Left ventricle myocardium inferior (tissue), 1 donor: ENCODE measurements around the gene CMIP. TPM values are rescaled to one million over a fixed set of nuclear protein-coding genes. Genes with fewer than 3 reads are reported as not detected.

Experiments
- DNase-seq: peaks from one replicate; pipeline ENCODE4 v3.0.0-alpha.2; 2020
- H3K27ac ChIP-seq: fragments of 200-600 bp; replicated peaks from 2 replicates; pipeline ENCODE4 v1.8.0; 2021
- H3K27me3 ChIP-seq: fragments of 200-600 bp; 2 replicates; pipeline ENCODE4 v1.8.0; 2021; ENCODE audit warnings: low read depth
- H3K36me3 ChIP-seq: fragments of 200-600 bp; 2 replicates; pipeline ENCODE4 v1.8.0; 2021
- H3K4me1 ChIP-seq: fragments of 200-600 bp; 2 replicates; pipeline ENCODE4 v1.8.0; 2021
- H3K4me3 ChIP-seq: fragments of 200-600 bp; 2 replicates; pipeline ENCODE4 v1.8.0; 2021; ENCODE audit warnings: mild to moderate bottlenecking, moderate library complexity
- H3K9me3 ChIP-seq: fragments of 200-600 bp; replicated peaks from 2 replicates; pipeline ENCODE4 v1.8.0; 2021
- CTCF ChIP-seq: fragments of 200-600 bp; IDR thresholded peaks from 2 replicates; pipeline ENCODE4 v1.8.0; 2021; ENCODE audit warnings: antibody characterized with exemption, mild to moderate bottlenecking, borderline replicate concordance
- intact Hi-C: fragments of 100-400 bp; cut with micrococcal nuclease; formaldehyde crosslinking; loops from one replicate; pipeline ENCODE4 v1.11.0; 2022
- total RNA-seq: library from RNA; stranded (reverse); fragmentation: NEBNext Ultra II Directional; extraction: Animal tissue kit (Norgen Biotek cat#: 25700); gene quantifications from one replicate; pipeline ENCODE4 v1.2.1, GENCODE V29; 2021
- donor health status: DM: no; HTN: yes; CAD: no; lungs with severe emphysema.

The CMIP gene
- total RNA-seq, 1 donor from 2014 or later, result 11.2 TPM

DNA sequence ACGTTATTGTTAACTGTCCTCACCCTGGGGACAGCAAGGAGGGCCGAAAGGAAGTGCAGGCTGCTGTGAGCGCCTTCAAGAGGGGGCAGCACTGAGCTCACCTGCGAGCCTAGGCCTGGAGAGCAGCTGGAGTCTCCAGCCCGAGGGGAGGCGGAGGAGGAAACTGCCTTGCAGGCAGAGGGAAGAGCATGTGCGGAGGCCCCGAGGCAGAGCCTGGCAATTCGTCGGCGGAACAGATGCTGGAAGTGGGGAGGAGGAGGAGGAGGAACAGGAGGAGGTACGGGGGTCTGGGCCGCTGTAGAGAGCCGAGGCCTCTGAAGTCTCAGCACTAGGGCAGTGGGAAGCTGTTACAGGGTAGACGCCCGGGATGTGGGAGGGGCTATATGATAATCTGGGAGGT lies 284.8 kb downstream of the CMIP start:
- Histone ChIP-seq H3K4me3 (no peak overlapping the region), H3K27ac (no peak overlapping the region), H3K36me3 (no peaks in the 10 kb centered on the region), H3K9me3 (no peaks in the 10 kb centered on the region), H3K4me1 (peaks cover 14% of the 10 kb centered on the region), H3K27me3 (peaks cover 15% of the 10 kb centered on the region)
- DNase-seq, result no peak
- intact Hi-C loops, result loop anchor here (10.0 kb wide), 1 partner anchor 365 kb away; no protein-coding TSS in a partner anchor
- TF ChIP-seq CTCF, result no peak

DNA sequence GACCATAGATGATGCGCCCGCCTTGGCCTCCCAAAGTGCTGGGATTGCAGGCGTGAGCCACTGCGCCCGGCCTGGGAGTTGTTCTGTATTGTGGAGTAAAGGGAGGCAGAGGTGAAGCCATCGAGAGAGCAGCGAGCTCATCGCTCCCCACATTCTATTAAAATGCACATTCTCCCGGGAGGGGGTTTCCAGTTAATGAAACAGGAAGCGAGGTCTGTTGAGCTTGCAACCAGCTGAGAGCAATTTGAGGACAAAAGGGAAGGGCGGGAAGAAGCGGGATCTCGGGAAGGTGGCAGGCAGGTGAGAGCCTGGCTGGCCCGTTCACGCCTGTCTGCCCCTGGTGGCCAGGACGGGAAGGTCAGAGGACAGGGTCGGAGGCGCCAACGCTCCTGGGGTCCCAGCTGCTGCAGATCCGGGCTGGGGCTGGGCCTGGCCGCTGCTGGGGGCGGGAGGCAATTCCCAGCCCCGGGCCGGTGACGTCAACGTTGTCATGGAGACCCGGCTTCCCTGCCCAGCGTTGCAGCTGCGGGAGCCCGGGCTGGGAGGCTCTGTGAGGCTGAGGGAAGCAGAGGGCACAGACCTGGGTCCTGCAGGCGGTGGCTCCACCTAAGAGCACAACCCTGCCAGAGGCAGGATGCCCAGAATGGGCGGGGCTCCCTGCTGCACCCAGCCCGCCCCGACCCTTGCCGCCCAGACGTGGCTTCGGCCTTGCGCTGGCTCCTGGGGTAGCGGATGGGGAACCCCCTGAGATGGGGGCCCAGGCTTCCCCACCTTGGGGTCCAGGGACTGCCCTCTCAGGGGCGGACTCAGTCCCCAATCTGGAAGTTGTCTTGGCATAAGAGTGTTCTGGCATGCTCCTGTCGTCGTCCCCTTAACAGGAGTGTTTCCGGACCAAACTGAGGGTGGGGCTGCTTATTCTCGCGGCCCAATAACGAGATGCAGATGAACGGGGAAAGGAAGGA lies 285.8 kb downstream of the CMIP start:
- intact Hi-C loops, result loop anchor here (10.0 kb wide), 2 partner anchors 526 to 696 kb away; partner anchors contain the start of gene ATMIN
- peaks cover 7% of the 10 kb centered on the region for H3K27me3 ChIP-seq

GRCh38 chr16:81731649-81732048 lies 287.0 kb downstream of the CMIP start:
- Histone ChIP-seq H3K27me3 (no peaks in the 10 kb centered on the region), H3K27ac (no peak overlapping the region), H3K9me3 (no peaks in the 10 kb centered on the region), H3K4me3 (no peak overlapping the region), H3K4me1 (peaks cover 14% of the 10 kb centered on the region), H3K36me3 (no peaks in the 10 kb centered on the region)
- no peak for TF ChIP-seq CTCF
- intact Hi-C loops, result loop anchor here (10.0 kb wide), 2 partner anchors 527 to 697 kb away; partner anchors contain the start of gene ATMIN
- no peak for DNase-seq

More for the DNA sequence above, 285.8 kb downstream of the CMIP start:
- peak overlapping the region; percentile 64 for H3K4me3 ChIP-seq
- H3K4me1 ChIP-seq, result peaks cover 14% of the 10 kb centered on the region
- H3K36me3 ChIP-seq, result no peaks in the 10 kb centered on the region
- peak; percentile 75 for TF ChIP-seq CTCF
- H3K27ac ChIP-seq, result peak overlapping the region; percentile 57
- DNase-seq, result peak; percentile 86
- no peaks in the 10 kb centered on the region for H3K9me3 ChIP-seq

GRCh38 chr16:81732699-81733098 lies 288.1 kb downstream of the CMIP start:
- no peak for TF ChIP-seq CTCF
- no peaks in the 10 kb centered on the region for H3K36me3 ChIP-seq
- H3K4me1 ChIP-seq, result peaks cover 15% of the 10 kb centered on the region
- no peaks in the 10 kb centered on the region for H3K9me3 ChIP-seq
- DNase-seq, result no peak
- no peak overlapping the region for H3K4me3 ChIP-seq
- no peak overlapping the region for H3K27ac ChIP-seq
- intact Hi-C loops, result loop anchor here (10.0 kb wide), 2 partner anchors 528 to 698 kb away; partner anchors contain the start of gene ATMIN
- no peaks in the 10 kb centered on the region for H3K27me3 ChIP-seq

DNA sequence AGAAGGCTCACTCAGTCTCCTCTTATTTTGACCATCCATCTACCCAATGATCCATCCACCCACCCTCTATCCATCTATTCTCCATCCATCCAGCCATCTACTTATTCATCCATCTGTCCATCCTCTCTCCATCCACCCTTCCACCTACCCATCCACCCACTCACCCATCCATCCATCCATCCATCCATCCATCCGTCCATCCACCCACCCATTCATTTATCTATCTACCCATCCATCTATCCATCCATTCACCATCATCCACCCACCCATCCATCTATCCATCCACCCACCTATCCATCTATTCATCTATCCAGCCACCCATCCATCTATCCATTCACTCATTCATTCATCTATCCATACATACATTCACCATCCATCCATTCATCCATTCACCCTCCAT lies 288.7 kb downstream of the CMIP start:
- H3K4me3 ChIP-seq, result no peak overlapping the region
- H3K9me3 ChIP-seq, result no peaks in the 10 kb centered on the region
- intact Hi-C loops, result loop anchor here (10.0 kb wide), 2 partner anchors 528 to 698 kb away; partner anchors contain the start of gene ATMIN
- H3K27ac ChIP-seq, result no peak overlapping the region
- no peaks in the 10 kb centered on the region for H3K36me3 ChIP-seq
- no peak for TF ChIP-seq CTCF
- H3K27me3 ChIP-seq, result no peaks in the 10 kb centered on the region
- no peak for DNase-seq
- H3K4me1 ChIP-seq, result peaks cover 21% of the 10 kb centered on the region
